Epidermal melanocyte (primary cell): Measurements from ENCODE around the gene LRRTM3.

Source experiments
- DNase-seq: peaks from one replicate; pipeline ENCODE4 v3.0.0; 2011; ENCODE audit warnings: low spot score; ENCODE audit not compliant: insufficient read length

The LRRTM3 gene

DNA sequence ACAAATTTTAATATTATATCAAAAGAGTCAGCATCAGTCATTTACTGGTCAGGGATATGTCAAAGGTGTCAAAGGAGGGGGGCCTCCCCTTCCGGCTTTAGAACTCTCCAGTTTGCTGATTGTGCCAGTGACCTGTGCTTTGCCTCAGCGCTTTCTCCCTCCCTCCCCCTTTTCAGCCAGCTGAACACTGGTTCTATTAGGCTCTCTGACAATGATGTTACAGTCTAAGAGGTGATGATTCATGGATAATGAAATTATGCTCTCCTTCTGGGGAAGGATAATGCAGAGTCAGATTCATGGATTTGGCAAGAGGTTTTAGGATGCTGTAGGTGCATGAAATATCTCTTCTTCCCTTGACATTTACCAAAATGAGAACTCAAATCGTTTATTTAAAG, 6.1 kb downstream of the LRRTM3 start:
- no peak for DNase-seq

DNA sequence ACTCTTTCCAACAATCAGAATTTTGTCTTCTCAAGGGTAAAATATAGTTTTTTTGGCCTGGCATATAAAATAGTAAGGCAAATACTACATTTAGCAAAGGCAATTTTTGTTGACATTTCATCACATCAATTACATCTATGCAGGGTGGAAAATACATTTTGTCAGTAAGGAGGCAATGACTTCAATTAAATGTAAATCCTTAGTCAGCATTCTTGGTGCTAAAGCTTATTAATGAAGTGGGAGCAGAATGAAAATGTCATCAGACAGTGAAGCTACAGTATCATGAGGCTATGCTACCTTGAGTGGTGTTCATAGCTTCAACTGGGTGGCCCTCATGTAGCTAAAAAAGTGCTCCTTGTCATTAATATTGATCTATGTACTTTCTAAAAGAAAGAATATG, 8.9 kb downstream of the LRRTM3 start:
- no peak for DNase-seq

DNA sequence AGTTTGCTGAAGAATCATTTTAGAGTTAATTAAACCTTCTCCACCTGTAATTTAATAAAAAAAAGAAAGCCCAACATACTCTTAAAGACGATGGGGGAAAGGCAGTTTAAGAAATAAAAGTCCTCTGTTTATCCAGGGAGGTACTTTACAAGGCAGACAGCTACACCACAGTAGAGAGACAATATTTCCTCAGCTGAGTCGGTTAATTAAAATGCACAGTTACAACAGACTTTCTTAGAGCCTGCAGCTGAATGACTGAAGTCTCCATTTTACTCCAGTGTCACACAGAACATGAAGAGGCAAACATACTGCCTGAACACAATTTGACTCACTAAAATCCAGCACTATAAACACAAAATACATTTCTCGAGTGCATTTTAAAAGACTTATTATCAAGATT, 15.1 kb downstream of the LRRTM3 start:
- DNase-seq = no peak

DNA sequence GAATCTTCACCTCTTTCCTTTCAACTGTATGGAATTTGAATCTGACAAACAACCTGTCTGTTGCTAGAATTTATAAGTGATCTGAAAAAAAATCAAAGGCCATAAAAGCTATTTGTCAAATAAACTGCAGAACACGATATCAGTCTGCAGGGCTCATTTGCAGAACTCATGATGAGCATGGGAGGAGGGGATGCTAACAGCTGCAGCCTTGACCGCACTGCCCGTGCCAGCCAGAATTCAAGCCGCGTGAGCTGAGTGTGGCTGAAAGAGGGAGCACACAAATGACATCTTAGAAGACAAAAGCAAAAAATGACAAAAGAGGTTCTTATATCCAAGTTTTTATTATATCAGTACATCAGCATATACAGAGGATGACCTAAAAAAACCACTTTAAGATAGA, 15.7 kb downstream of the LRRTM3 start:
- no peak for DNase-seq

DNA sequence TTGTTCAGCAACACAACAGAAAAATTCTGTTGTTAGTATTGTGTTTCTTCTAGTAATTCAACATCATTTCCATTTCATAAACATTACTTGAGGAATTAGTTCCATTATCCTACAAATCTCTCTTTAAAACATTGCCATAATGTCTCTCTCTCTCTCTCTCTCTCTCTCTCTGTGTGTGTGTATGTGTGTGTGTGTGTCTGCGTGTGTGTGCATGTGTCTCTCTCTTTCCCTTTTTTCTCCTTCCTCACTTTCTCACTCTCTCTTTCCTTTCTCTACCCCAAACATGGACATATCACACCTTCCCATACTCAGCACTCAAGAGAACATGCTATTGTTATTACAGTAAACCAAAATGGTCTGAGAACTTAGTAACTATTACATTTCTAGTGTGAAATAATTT, 16.6 kb downstream of the LRRTM3 start:
- DNase-seq = no peak

DNA sequence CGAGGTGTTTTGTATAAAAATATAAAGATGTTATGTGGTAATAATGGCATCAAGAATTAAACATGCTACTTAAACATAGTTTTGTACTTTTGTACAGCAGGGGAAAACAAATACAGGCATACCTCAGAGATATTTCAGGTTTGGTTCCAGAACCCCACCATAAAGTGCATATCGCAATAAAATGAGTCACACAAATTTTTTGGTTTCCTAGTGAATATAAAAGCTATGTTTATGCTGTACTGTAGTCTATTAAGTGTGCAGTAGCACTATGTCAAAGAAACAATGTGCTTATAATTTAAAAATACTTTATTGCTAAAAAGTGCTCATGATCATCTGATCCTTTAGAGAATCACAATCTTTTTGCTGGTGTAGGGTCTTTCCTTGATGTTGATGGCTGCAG, 17.8 kb downstream of the LRRTM3 start:
- DNase-seq = no peak

DNA sequence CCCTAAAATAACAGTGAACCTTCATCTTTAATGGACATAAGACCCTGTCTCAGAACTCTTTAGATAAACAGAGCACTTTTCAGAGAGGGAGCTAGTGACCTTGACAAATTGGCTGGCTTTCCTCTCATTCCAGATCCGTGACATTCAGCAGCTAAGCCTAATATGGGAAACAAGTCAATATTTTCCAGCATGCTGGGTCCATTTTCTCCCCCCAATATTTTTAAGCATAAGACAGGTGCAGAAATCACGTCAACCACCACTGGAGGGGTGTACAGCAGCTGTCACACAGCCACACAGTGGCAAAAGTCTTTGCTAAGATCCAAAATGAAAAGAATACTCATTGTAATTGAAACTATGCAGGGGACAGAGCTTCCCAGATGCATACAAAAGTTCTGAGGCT, 26.1 kb downstream of the LRRTM3 start:
- DNase-seq = no peak

DNA sequence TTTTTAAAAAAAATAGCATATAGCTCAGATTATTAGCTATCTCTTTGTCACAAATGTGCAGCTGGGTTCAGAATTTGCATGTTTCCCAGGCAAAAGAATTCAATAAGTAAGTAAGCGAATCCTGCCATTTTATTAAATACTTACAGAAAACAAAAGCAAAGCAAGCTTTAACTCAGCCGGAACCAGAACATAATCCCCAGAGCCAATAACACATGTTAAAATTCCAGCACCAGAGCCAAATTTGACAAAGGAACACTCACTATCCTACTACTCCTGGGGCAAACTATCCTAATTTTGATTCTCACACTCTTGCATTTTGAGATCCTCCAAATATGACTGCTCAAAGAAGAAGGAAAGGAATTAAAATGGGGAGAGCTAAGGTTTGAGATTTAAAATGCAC, 32.6 kb downstream of the LRRTM3 start:
- DNase-seq = no peak

DNA sequence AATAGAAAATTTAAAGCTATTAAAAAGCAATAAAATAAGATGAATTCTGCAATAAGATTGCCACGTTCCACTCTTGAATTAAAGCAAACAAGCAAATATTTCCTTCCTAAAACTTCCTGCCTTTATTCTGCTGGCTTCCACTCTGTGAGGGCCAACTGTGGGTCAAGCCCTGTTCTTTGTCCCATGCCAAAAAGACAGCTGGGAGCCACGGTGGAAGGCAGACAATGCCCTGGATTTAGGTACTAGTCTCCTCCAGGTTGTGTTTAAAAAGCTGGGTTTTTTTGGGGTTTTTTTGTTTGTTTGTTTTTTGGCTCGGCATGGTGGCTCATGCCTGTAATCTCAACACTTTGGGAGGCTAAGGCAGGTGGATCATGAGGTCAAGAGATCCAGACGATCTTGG, 39.1 kb downstream of the LRRTM3 start:
- DNase-seq = no peak

DNA sequence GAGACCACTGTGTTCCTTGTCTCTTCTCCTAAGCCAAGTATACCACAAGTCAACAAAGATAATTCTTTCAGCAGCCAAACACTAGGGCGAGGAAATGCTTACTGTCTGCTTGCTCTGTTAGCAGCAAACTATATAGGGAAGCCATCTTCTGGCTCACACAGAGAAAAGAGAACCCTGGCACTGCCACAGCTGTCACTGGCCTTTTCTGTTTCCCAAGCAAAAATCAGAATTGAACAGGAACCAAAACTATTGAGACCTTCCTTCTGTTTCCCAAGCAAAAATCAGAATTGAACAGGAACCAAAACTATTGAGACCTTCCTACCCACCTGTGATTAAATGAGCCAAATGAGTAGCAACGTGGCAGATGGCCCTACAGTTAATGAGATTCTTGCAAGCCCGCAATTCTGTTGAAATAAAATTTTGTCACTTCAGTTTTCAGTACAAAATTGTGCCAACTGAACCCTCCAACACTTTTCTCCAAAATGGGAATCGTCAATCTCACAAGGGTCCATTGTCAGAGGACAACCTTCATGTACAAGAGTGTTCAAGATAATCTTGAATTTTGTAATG, 54.5 kb downstream of the LRRTM3 start:
- no peak for DNase-seq

DNA sequence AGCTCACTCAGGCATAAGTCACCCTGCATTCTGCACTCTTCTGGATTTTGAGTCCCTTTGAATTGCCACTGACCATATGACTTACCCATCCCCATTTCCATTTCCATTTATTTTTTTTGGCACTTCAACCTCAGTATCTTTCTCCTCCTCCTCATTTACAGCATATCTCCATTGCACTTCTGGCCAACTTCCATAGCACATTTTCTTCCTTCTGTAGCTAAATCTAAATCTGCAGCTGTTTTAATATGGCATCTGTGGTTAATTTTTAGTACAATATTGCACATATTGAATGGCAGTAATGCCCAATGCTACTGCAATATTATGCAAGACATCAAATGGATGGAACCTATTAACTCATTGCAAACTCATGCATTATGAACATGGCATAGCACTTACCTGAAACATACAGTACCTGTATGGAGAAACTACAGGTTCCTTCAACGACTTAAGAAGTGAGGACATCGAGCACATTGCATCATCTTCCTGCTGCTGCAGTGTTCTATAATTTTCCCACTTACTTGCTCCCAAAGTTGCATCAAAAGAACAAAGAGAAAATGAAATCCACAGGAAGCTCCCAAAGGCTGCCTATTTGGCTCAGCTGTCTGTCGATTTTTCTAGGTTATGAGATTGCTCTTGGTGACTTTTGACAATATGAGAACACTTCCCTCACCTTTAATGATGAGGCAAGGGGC, 55.7 kb downstream of the LRRTM3 start:
- no peak for DNase-seq

DNA sequence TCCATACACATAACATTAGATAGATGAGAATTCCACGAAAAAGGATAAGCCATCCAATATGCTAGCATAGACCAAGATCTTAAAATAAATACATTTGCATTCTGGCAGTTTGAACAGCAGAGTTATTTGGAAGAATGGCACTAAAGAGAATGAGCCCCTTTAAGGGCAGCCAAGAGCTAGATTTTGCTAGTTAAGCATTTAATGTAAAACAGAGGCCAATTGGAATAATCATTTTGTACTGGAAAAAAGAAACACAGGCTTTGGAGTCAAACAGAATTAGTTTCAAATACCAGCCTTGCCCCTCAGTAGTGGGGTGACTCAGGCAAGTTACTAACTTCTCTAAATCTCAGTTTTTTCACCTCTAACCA, 56.2 kb downstream of the LRRTM3 start:
- DNase-seq = no peak

DNA sequence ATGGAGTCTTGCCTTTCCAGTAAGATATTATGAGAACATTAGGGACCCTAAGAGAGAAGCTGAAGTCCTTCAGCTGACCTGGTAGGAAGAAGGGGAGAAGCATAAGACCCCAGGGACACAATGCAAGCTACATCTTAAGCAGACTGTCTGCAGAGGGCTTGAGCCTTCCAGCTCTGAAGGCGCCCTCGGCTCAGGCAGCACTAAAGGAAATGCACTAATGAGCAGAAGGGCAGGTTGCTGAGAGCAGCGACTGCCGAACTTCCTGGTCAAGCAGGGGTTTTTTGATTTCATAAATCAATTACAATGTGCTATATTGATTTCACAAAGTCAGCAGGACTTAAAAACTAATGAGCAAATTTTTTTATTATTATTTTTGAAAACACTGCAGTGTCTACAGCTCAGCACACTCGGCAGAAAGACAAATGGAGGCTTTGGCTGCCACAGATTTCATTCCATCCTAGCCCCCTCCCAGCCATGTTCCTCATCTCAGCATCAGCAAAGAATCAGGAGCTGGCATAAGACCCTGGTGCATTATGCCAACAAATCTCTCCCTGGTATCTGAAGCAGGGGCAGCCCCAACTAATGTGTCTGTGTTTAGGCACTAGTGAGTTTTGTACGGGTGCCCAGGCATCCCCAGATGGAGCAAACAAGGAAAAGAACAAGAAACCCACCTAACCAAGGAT, 57.1 kb downstream of the LRRTM3 start:
- DNase-seq = no peak

DNA sequence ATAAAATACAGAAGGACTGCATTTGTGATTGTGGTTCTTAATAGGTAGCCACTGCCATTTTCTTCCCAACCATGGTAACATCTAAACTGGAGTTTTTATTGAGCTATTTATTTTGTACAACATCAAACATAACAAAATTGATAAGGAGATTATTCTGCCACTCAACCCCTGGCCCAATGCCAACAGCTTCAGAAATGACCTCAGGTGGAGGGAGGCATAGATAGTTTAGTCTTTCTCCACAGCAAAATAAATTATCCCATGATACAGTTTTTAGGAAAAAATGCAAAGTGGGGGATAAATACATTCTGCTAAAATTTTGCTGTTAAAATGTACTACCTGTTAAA, 57.6 kb downstream of the LRRTM3 start:
- no peak for DNase-seq

DNA sequence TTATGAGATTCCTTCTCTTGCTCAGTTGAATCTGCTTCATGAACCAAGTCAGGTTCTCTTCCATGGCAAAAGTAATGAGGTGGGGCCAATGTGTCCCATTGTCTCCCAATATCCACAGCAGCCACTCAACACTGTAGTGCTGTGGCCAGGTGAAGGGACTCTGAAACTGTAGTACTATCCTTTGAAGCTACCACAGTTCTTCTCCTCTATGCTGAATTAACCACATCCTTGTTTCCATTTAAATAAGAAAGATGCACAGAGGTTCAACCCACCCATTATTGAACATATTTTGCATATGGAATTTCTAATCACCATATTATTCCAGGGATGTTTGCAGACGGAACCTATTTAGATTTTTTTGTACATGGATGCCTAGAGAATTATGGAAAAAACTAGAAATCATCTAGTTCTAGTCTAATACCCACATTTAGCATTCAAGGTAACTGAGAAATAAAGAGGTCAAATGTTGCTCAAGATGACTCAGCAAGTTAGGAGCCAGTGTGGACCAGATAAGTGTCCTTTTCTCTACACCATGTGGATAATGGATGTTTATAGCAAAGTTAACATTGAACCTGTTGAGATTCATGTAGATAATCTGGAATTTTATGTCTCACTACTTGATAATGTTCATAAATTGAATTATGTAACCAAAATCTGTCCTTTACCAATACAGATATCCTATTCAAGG, 64.5 kb downstream of the LRRTM3 start:
- DNase-seq = no peak

DNA sequence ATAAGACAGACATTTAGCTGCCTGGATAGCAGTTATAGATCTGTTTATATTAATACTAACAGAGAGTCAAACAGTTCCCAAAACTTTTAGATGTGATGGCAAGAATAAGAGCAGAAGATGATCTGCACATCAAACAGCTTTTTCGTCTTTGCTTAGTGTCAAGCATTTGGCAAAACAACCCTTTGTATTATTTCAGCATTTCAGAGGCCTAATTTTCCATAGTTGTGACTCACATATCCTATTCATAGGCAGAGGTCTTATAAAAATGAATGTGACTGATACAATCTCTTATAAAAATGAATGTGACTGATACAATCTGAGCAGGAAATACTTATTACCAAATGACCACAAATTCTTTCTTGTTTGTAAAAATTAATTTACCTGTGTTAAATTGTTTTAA, 71.2 kb downstream of the LRRTM3 start:
- no peak for DNase-seq

DNA sequence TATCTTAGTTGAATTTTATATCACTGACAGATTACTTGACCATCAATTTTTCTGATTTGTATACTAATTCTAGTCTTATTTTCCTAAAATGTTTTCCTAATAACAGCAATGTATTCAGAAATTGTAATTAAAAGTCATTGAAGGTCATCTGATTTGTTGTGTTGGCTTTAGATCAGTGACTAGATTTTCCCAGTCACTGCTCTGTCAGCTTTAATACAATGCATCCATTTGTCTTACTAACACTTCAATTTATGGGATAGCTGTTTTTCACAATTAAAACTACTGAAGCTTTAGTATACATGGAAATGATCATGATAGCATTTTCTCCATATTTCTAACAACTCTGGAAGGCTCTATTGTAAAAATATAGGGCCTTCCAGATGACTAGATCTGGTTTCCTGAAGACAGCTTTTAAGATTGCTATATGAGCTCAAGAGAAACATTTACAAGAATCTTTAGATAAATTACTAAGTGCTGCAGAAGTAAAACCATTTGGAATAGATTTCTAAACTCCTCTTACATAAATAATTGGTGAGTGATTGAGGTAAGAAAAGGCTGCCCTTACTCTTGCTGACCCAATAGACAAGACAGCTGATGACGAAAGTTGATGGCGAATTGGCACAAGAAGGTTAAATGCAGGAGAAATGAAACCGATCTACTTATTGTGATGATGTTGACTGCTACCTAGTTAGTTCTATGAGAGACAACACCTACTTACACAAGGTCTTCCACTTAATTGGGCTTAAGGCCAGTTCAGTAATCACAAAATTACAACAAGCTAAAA, 74.1 kb downstream of the LRRTM3 start:
- DNase-seq = no peak

DNA sequence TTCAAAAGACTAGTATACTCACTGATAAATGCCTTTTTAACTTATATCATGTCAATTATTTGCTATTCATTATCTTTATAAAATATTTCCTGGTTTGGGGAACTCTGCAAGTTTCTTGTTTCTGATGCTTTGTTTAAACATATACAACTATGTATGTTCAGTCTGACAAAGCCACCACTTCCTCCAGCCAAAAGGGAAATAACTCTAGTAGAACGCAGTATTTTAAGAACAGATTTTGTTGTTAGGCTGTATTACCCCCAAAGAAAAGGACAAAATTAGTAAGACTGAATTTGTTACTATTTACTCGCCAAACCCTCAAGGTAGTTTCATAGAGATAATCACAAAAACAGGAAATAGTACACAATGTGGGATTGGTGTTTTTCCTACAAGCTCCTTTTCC, 78.9 kb downstream of the LRRTM3 start:
- no peak for DNase-seq

DNA sequence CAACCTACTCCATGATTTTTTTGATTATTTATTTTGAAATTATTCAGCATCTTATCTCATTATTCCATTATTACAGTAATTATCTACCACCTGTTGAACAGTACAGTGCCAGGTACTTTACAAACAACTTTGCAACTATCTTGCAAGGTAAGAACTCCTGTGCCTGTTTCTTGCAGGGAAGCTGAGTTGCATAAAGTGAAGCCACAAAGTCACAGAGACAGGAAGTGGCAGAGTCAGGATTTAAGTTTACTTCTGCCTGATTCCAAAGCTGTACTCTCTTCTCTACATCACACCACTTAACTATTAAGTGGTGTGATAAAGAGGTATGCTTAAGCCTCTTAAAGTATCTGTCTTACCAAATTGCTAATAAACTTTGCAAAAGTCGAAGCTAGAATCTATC, 80.1 kb downstream of the LRRTM3 start:
- DNase-seq = no peak

DNA sequence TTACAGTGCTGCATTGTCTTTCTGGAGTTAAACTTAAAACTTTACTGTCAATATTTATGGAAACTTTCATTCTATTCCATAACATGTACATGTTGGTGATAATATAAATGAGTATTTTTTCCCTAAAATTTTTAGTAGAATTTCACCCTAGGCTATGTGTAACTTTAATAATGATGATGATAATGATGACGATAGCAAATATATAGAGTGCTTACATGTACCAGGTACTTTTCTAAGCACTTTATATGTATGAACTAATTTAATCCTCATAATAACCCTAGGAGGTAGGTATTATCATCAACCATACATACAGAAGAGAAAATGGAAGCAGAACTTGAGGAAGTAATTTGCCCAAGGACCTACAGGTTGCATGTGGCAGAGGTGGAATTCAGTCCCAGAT, 85.6 kb downstream of the LRRTM3 start:
- DNase-seq = no peak

DNA sequence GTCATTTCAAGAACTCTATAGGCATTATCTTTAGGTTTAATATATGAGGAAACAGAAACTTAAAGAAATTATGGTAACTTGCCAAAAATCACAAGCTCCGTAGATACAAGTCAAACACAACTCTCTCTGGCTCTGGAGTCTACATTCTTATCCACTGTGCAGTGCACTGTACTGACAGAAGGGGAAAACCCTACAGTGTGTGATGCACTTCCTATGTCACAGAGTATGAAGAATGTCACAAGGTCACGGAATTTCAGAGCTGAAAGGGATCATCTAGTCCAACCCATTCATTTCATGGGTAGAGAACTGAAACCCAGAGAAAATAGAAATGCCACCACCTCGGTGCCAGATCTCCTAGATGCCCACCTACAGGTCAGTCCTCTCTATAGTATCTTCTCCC, 86.1 kb downstream of the LRRTM3 start:
- no peak for DNase-seq

DNA sequence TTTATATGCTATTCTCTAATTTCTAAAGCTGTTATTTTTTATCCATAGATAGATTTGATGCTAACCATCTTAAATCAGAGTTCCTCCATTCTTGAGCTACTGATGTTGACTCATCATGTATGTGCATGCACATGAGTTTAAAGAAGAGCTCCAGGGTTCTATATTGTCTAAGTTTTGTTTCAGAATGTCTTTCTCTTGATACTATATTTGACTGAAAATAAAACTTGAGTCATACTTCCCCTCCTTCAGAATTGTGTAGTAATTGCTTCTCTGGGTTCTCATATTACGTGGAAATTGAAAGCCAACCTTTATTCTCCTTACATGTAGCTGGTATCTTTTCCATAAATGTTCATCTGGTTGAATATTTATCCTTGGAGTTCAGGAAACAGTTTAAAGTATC, 89.4 kb downstream of the LRRTM3 start:
- DNase-seq = no peak
